HepG2 (cell line): ENCODE results near the gene MYLK3. TPM values are rescaled to one million over a fixed set of nuclear protein-coding genes. Genes with fewer than 3 reads are reported as not detected.
A peak's percentile ranks its signal among the peaks of the same experiment; 100 is the strongest.

ENCODE experiments used
- CHD4 ChIP-seq: fragments of 200-600 bp; sonication (generic); IDR thresholded peaks from 2 replicates; pipeline ENCODE4 v1.7.0; 2017; ENCODE audit warnings: mild to moderate bottlenecking, low read length, borderline replicate concordance
- CREB1 ChIP-seq, 2 experiments: fragments of 450-650 bp in 1 of 2; IDR thresholded peaks; 2 replicates each; pipeline ENCODE4 v1.6.1; 2016 to 2017; ENCODE audit warnings: control low read depth in 1 of 2, mild to moderate bottlenecking in 1 of 2, missing compliant biosample characterization in 1 of 2, missing genetic modification characterization in 1 of 2
- EZH2 ChIP-seq: conservative IDR thresholded peaks from 2 replicates; pipeline ENCODE4 v1.6.1; 2012; ENCODE audit warnings: mild to moderate bottlenecking, low read depth, low read length, moderate library complexity
- FOXK1 ChIP-seq: sonication (generic); formaldehyde crosslinking; IDR thresholded peaks from 2 replicates; pipeline ENCODE4 v1.4.0; 2020; ENCODE audit warnings: low read depth, missing genetic modification reagents, borderline replicate concordance
- HMG20B ChIP-seq: conservative IDR thresholded peaks from 2 replicates; pipeline ENCODE4 v1.6.1; 2016; ENCODE audit warnings: missing genetic modification reagents, missing compliant biosample characterization
- NFE2 ChIP-seq: sonication (generic); formaldehyde crosslinking; IDR thresholded peaks from 2 replicates; pipeline ENCODE4 v1.4.0; 2020; ENCODE audit warnings: missing genetic modification reagents
- NFIC ChIP-seq: IDR thresholded peaks from 2 replicates; pipeline ENCODE4 v1.6.1; 2012; ENCODE audit warnings: mild to moderate bottlenecking, low read length, inconsistent platforms
- NR2F2 ChIP-seq: IDR thresholded peaks from 2 replicates; pipeline ENCODE4 v1.6.1; 2012; ENCODE audit warnings: low read depth, inconsistent platforms, borderline replicate concordance
- RBM39 ChIP-seq: fragments of 200-400 bp; formaldehyde crosslinking; IDR thresholded peaks from one replicate; pipeline ENCODE4 v1.6.1; 2018; ENCODE audit warnings: antibody characterized with exemption, mild to moderate bottlenecking, low read depth, low read length; ENCODE audit not compliant: poor library complexity, severe bottlenecking
- SAP130 ChIP-seq: IDR thresholded peaks from 2 replicates; pipeline ENCODE4 v1.6.1; 2016; ENCODE audit warnings: low read depth
- SRF ChIP-seq: IDR thresholded peaks from 2 replicates; pipeline ENCODE4 v1.6.1; 2011; ENCODE audit warnings: mild to moderate bottlenecking, low read depth, low read length, moderate library complexity
- TRAFD1 ChIP-seq: sonication (generic); formaldehyde crosslinking; IDR thresholded peaks from 2 replicates; pipeline ENCODE4 v1.5.1; 2020; ENCODE audit warnings: missing genetic modification reagents, mild to moderate bottlenecking, borderline replicate concordance
- ZEB1 ChIP-seq: IDR thresholded peaks from 2 replicates; pipeline ENCODE4 v1.6.1; 2012; ENCODE audit warnings: mild to moderate bottlenecking, low read depth, inconsistent platforms; ENCODE audit not compliant: insufficient replicate concordance
- ZFP36L2 ChIP-seq: sonication (generic); formaldehyde crosslinking; IDR thresholded peaks from 2 replicates; pipeline ENCODE4 v1.4.0; 2020; ENCODE audit warnings: missing genetic modification reagents
- ZNF124 ChIP-seq: sonication (generic); formaldehyde crosslinking; IDR thresholded peaks from 2 replicates; pipeline ENCODE4 v1.4.0; 2020; ENCODE audit warnings: missing genetic modification reagents
- ZNF143 ChIP-seq: sonication (generic); formaldehyde crosslinking; IDR thresholded peaks from 2 replicates; pipeline ENCODE4 v1.4.0; 2020; ENCODE audit warnings: missing genetic modification reagents
- ZNF350 ChIP-seq: sonication (generic); formaldehyde crosslinking; IDR thresholded peaks from 2 replicates; pipeline ENCODE4 v1.4.0; 2020; ENCODE audit warnings: mild to moderate bottlenecking, low read depth, missing genetic modification reagents, borderline replicate concordance
- ZNF367 ChIP-seq: sonication (generic); formaldehyde crosslinking; IDR thresholded peaks from 2 replicates; pipeline ENCODE4 v1.4.0; 2020; ENCODE audit warnings: missing genetic modification reagents, borderline replicate concordance
- ZNF44 ChIP-seq: sonication (generic); formaldehyde crosslinking; IDR thresholded peaks from 2 replicates; pipeline ENCODE4 v1.5.1; 2020; ENCODE audit warnings: mild to moderate bottlenecking, missing genetic modification reagents
- ZNF557 ChIP-seq: sonication (generic); formaldehyde crosslinking; IDR thresholded peaks from 2 replicates; pipeline ENCODE4 v1.4.0; 2020; ENCODE audit warnings: missing genetic modification reagents
- ZNF572 ChIP-seq: sonication (generic); formaldehyde crosslinking; IDR thresholded peaks from 2 replicates; pipeline ENCODE4 v1.5.1; 2020; ENCODE audit warnings: mild to moderate bottlenecking, missing genetic modification reagents
- ZNF615 ChIP-seq: sonication (generic); formaldehyde crosslinking; IDR thresholded peaks from 2 replicates; pipeline ENCODE4 v1.5.0; 2020; ENCODE audit warnings: mild to moderate bottlenecking, missing genetic modification reagents, borderline replicate concordance
- ZNF644 ChIP-seq: IDR thresholded peaks from 2 replicates; pipeline ENCODE4 v1.6.1; 2016; ENCODE audit warnings: low read depth
- polyA plus RNA-seq, 8 experiments: library from polyadenylated mRNA; depleted of rRNA in 3 of 8; stranded (reverse) in 7 of 8; unstranded in 1 of 8; fragments of >200 nt; fragmentation: Illumina TruSeq in 4 of 8; extraction: Trizol in 4 of 8; gene quantifications; 2 replicates each; pipeline versions ENCODE4 v1.2.1 to v1.2.3, GENCODE V29; 2011 to 2016; ENCODE audit warnings: low read depth in 4 of 8, missing spikeins in 1 of 8, mixed read lengths in 1 of 8; ENCODE audit not compliant: insufficient read depth in 1 of 8
- total RNA-seq, 5 experiments: library from RNA; depleted of rRNA; stranded (reverse); fragments of >200 nt; fragmentation: Illumina TruSeq; extraction: Trizol; gene quantifications; 2 replicates each; pipeline ENCODE4 v1.2.3, GENCODE V29; 2016; ENCODE audit warnings: low read depth in 1 of 5
- TF ChIP-seq, protein P1 (sequence below): sonication (generic); formaldehyde crosslinking; IDR thresholded peaks from 2 replicates; pipeline ENCODE4 v1.8.0; 2022; ENCODE audit warnings: missing genetic modification reagents, mild to moderate bottlenecking, borderline replicate concordance
- TF ChIP-seq, protein P2 (sequence below): sonication (generic); formaldehyde crosslinking; IDR thresholded peaks from 2 replicates; pipeline ENCODE4 v1.4.0; 2020; ENCODE audit warnings: mild to moderate bottlenecking, low read depth, missing genetic modification reagents
- TF ChIP-seq, protein P3 (sequence below): sonication (generic); formaldehyde crosslinking; IDR thresholded peaks from 2 replicates; pipeline ENCODE4 v1.8.0; 2022; ENCODE audit warnings: low read depth, missing genetic modification reagents

The MYLK3 gene
- total and polyA plus RNA-seq, 2 of the 13 experiments (the other 11 are each of a cell fraction or from before 2014, with no cell fraction given) = 0.04 to 0.18 TPM

DNA sequence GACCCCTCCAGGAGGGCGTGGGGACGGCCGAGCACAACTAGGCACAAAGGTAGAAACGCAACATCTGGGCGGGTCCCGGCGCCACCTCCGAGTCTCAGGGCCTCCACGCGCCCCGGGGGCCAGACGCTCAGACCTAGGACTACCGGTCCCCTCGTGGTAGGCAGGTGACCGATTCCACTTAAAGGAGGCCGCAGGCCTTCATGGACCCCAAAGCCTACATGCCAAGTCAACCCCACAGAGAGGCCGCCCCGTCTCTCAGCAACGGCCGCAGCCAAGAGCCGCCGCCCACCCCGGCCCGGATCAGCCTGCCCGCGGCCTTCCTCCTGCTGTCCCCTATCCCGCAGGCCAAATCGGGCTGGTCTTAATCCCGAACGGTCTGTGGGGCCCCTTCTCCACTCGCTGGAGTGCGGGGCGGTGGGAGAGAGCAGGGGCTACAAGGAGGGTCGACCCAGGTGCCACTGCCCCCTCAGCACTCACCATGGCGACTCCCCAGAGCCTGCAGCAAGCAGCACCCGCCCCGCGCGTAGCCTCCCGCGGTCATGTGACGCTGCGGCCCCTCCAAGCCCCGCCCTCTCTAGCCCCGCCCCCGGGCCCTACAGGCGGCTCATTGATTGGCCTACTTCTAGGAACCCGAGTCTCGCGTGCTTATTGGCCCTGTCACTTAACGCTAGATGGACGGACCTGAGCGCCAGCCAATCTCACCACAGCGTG lies 59.3 kb downstream of the MYLK3 start, which contains the start of gene VPS35 (continued):
- TF ChIP-seq ZNF350 (CRISPR knock-in tag) (peak; percentile 92; the same call in 1 of the 2 replicates), SAP130 (CRISPR knock-in tag) (peak; percentile 85; the same call in 1 of the 2 replicates), ZNF572 (CRISPR knock-in tag) (peak; percentile 5; the same call in 1 of the 2 replicates), FOXK1 (CRISPR knock-in tag) (no peak), ZEB1 (no peak), ZNF557 (CRISPR knock-in tag) (0 out of 2 replicates have a peak, but pooled peaks have one; percentile 43), ZNF367 (CRISPR knock-in tag) (peak; percentile 45; the same call in 1 of the 2 replicates), ZFP36L2 (CRISPR knock-in tag) (no peak), NFE2 (0 out of 2 replicates have a peak, but pooled peaks have one; percentile 5), HMG20B (CRISPR knock-in tag) (no peak; the same call in 1 of the 2 replicates), NFIC (no peak), EZH2 (no peak), ZNF124 (CRISPR knock-in tag) (0 out of 2 replicates have a peak, but pooled peaks have one; percentile 10), ZNF644 (CRISPR knock-in tag) (peak; percentile 7; the same call in 1 of the 2 replicates), CREB1 (IDR thresholded peaks at IDR 0.05) (peak; percentile 81), CREB1 (CRISPR knock-in tag; IDR thresholded peaks at IDR 0.05) (peak; percentile 62), RBM39 (no peak), ZNF615 (CRISPR knock-in tag) (no peak), TRAFD1 (CRISPR knock-in tag) (no peak; the same call in 1 of the 2 replicates), NR2F2 (no peak), ZNF143 (CRISPR knock-in tag) (no peak; the same call in 1 of the 2 replicates), SRF (no peak), CHD4 (peak; percentile 49; the same call in 1 of the 2 replicates), ZNF44 (CRISPR knock-in tag) (no peak; the same call in 1 of the 2 replicates)
- TF ChIP-seq, protein P1, sequence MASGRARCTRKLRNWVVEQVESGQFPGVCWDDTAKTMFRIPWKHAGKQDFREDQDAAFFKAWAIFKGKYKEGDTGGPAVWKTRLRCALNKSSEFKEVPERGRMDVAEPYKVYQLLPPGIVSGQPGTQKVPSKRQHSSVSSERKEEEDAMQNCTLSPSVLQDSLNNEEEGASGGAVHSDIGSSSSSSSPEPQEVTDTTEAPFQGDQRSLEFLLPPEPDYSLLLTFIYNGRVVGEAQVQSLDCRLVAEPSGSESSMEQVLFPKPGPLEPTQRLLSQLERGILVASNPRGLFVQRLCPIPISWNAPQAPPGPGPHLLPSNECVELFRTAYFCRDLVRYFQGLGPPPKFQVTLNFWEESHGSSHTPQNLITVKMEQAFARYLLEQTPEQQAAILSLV (CRISPR knock-in tag) = peak; percentile 15; the same call in 1 of the 2 replicates
- TF ChIP-seq, protein P2, sequence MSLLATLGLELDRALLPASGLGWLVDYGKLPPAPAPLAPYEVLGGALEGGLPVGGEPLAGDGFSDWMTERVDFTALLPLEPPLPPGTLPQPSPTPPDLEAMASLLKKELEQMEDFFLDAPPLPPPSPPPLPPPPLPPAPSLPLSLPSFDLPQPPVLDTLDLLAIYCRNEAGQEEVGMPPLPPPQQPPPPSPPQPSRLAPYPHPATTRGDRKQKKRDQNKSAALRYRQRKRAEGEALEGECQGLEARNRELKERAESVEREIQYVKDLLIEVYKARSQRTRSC (CRISPR knock-in tag) = no peak; the same call in 1 of the 2 replicates
- TF ChIP-seq, protein P3, sequence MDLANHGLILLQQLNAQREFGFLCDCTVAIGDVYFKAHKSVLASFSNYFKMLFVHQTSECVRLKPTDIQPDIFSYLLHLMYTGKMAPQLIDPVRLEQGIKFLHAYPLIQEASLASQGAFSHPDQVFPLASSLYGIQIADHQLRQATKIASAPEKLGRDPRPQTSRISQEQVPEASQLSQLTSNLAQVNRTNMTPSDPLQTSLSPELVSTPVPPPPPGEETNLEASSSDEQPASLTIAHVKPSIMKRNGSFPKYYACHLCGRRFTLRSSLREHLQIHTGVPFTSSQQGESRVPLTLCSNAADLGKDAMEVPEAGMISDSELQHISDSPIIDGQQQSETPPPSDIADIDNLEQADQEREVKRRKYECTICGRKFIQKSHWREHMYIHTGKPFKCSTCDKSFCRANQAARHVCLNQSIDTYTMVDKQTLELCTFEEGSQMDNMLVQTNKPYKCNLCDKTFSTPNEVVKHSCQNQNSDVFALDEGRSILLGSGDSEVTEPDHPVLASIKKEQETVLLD (CRISPR knock-in tag) = 0 out of 2 replicates have a peak, but pooled peaks have one; percentile 44
